RWPE2 (cell line): ENCODE data around the gene RAP1GAP2.
A peak's percentile ranks its signal among the peaks of the same experiment; 100 is the strongest.

ENCODE experiments used
- ATAC-seq: fragments of 200-7000 bp; cut with Tn5 transposase; 3 replicates; pipeline ENCODE4 v1.9.1; 2021; ENCODE audit warnings: low read depth
- DNase-seq: peaks from one replicate; pipeline ENCODE4 v3.0.0-alpha.2; 2020; ENCODE audit warnings: low spot score
- H3K27ac ChIP-seq: fragments of 450-650 bp; 2 replicates; pipeline ENCODE4 v1.5.1; 2017; ENCODE audit warnings: mild to moderate bottlenecking; ENCODE audit not compliant: poor library complexity, severe bottlenecking
- H3K27me3 ChIP-seq: fragments of 250-450 bp; sonication (Bioruptor Pico); 2 replicates; pipeline ENCODE4 v1.5.1; 2021; ENCODE audit warnings: mild to moderate bottlenecking, moderate library complexity; ENCODE audit not compliant: insufficient read depth, poor library complexity, severe bottlenecking
- H3K36me3 ChIP-seq: fragments of 250-450 bp; sonication (Bioruptor Pico); 2 replicates; pipeline ENCODE4 v1.5.1; 2020; ENCODE audit warnings: low read depth, mild to moderate bottlenecking, moderate library complexity
- H3K4me1 ChIP-seq: fragments of 250-450 bp; sonication (Bioruptor Pico); 2 replicates; pipeline ENCODE4 v1.5.1; 2021; ENCODE audit warnings: mild to moderate bottlenecking, moderate library complexity; ENCODE audit not compliant: insufficient read depth, poor library complexity, severe bottlenecking
- H3K4me3 ChIP-seq: fragments of 250-450 bp; sonication (Bioruptor Pico); 2 replicates; pipeline ENCODE4 v1.5.1; 2021; ENCODE audit warnings: mild to moderate bottlenecking, moderate library complexity; ENCODE audit not compliant: severe bottlenecking
- H3K9me3 ChIP-seq: fragments of 250-450 bp; sonication (Bioruptor Pico); 2 replicates; pipeline ENCODE4 v1.5.1; 2021; ENCODE audit warnings: mild to moderate bottlenecking, moderate library complexity; ENCODE audit not compliant: severe bottlenecking
- TF ChIP-seq, protein P1 (sequence below): fragments of 450-650 bp; IDR thresholded peaks from one replicate; pipeline ENCODE4 v1.5.1; 2017; ENCODE audit warnings: mild to moderate bottlenecking, moderate library complexity; ENCODE audit not compliant: poor library complexity, severe bottlenecking

Gene RAP1GAP2

DNA sequence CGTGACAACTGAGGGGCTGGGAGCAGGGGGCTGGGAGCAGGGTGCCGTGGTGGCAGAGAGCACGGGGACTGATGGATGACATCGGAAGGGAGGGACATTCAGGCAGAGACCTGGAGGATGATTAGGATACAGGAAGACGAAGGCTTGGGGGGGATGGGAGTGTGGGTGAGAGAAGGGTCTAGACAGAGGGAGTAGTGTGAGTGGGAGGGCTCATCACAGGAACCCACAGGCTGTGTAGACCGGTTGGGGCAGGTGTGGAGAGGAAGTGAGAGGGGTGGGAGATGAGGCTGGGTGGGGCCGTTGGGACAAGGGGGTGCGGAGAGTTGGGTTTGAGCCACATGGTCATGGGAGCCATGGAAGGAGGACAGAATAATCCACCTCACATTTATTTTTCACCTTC, 83.8 kb downstream of the RAP1GAP2 start:
- H3K4me1 ChIP-seq, result peaks cover 11% of the 10 kb centered on the region
- H3K9me3 ChIP-seq, result no peaks in the 10 kb centered on the region
- H3K4me3 ChIP-seq, result no peak overlapping the region
- DNase-seq (no peak), ATAC-seq (no peak)
- H3K27me3 ChIP-seq, result no peaks in the 10 kb centered on the region
- H3K27ac ChIP-seq, result no peak overlapping the region
- TF ChIP-seq, protein P1, sequence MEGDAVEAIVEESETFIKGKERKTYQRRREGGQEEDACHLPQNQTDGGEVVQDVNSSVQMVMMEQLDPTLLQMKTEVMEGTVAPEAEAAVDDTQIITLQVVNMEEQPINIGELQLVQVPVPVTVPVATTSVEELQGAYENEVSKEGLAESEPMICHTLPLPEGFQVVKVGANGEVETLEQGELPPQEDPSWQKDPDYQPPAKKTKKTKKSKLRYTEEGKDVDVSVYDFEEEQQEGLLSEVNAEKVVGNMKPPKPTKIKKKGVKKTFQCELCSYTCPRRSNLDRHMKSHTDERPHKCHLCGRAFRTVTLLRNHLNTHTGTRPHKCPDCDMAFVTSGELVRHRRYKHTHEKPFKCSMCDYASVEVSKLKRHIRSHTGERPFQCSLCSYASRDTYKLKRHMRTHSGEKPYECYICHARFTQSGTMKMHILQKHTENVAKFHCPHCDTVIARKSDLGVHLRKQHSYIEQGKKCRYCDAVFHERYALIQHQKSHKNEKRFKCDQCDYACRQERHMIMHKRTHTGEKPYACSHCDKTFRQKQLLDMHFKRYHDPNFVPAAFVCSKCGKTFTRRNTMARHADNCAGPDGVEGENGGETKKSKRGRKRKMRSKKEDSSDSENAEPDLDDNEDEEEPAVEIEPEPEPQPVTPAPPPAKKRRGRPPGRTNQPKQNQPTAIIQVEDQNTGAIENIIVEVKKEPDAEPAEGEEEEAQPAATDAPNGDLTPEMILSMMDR, result no peak
- H3K36me3 ChIP-seq, result no peaks in the 10 kb centered on the region

DNA sequence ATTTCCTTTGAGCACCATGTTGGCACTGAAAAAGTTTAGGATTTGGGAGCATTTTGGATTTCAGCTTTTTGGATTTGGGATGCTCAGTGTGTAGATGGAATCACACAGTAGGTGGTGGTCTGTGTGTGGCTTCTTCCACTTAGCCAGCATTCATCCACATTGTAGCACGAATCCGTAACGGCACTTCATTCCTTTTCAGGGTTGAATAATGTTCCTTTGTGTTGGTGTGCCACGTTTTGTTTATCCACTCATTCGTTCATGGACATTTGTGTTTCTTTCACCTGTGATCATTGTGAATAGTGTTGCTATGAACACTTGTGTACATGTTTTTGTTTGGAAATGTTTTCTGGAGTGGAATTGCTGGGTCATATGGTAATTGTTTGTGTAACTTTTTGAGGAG, 85.1 kb downstream of the RAP1GAP2 start:
- no peak overlapping the region for H3K27ac ChIP-seq
- no peaks in the 10 kb centered on the region for H3K36me3 ChIP-seq
- H3K4me3 ChIP-seq, result no peak overlapping the region
- no peak for ATAC-seq
- DNase-seq, result no peak
- TF ChIP-seq, protein P1, result no peak
- no peaks in the 10 kb centered on the region for H3K27me3 ChIP-seq
- peaks cover 11% of the 10 kb centered on the region for H3K4me1 ChIP-seq
- no peaks in the 10 kb centered on the region for H3K9me3 ChIP-seq

DNA sequence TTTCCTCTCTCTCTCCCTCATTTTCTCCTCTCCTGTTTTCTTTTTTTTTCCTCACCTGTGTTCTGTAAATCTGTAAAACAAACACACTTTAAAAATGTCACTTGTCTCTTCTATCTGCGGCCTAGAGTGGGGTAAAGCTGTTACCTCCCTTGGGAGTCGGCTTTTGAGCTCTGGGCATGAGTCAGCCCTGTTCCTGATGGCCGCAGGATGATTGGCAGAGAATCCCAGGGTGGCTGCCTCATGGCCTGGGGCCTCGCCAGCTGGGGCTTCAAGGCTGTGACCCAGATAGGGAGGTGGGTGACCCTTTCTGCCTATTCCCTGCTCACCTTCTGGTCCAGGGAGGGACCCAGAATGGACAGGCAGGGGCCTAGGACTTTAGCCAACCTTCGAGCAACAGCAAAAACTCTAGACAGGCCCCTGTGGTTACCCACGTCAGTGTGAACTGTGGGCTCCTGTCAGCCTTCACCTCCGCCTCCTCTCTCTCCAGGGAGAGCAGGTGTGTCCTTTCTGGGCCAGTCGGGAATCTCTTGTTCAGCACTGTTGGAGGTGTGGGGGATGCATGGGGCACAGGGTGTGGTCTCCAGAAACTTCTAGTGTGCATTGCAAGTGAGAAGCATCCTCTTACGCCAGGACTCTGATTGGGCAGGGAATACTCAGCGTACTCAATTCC, 87.4 kb downstream of the RAP1GAP2 start:
- Histone ChIP-seq H3K9me3 (no peaks in the 10 kb centered on the region), H3K27ac (peak overlapping the region; percentile 57), H3K27me3 (no peaks in the 10 kb centered on the region), H3K4me3 (no peak overlapping the region), H3K4me1 (peaks cover 11% of the 10 kb centered on the region), H3K36me3 (no peaks in the 10 kb centered on the region; the same call in none of the 2 replicates)
- ATAC-seq (peak; percentile 96), DNase-seq (no peak)
- TF ChIP-seq, protein P1, result no peak

DNA sequence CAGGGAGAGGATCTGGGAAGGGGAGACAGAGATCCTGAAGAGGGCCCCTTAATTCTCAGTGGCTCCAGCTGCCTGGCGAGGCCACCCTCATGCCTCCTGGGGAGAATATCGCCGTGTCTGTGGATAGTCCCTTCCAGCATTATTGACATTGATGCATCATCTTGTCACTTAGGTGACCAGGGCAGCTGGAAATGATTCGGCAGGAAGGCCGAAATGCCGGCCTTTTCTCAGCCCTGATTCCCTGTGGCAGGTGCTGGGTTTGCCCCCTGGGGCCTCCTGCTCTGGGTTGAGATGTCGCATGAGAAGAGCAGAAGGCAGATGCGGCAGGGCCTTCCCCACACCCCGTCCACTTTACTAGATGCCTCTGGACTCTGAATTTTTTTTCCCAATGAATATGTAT, 89.5 kb downstream of the RAP1GAP2 start:
- ATAC-seq, result no peak
- Histone ChIP-seq H3K4me1 (peaks cover 17% of the 10 kb centered on the region), H3K36me3 (no peaks in the 10 kb centered on the region; the same call in none of the 2 replicates), H3K27ac (no peak overlapping the region), H3K27me3 (no peaks in the 10 kb centered on the region), H3K9me3 (no peaks in the 10 kb centered on the region), H3K4me3 (no peak overlapping the region)
- TF ChIP-seq, protein P1, result no peak
- no peak for DNase-seq

DNA sequence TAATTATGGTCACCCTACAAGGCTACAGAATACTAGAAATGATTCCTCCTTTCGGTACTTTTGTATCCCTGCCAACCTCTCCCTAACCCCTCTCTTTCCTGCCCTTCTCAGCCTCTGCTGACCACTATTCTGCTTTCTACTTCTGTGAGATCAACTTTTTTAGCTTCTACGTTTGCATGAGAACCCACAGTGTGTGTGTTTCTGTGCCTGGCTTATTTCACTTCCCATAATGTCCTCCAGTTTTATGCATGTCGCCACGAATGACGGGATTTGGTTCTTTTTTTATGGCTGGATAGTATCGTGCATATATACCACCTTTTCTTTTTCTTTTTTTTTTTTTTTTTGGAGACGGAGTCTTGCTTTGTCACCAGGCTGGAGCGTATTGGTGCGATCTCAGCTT, 92.1 kb downstream of the RAP1GAP2 start:
- no peak for DNase-seq

More for the DNA sequence above, 92.1 kb downstream of the RAP1GAP2 start:
- no peak overlapping the region for H3K27ac ChIP-seq
- no peak for ATAC-seq
- H3K27me3 ChIP-seq, result no peaks in the 10 kb centered on the region
- H3K4me3 ChIP-seq, result no peak overlapping the region
- TF ChIP-seq, protein P1, result no peak
- no peaks in the 10 kb centered on the region for H3K9me3 ChIP-seq
- H3K4me1 ChIP-seq, result peaks cover 32% of the 10 kb centered on the region
- H3K36me3 ChIP-seq, result no peaks in the 10 kb centered on the region; the same call in none of the 2 replicates
